ENCODE data around the gene NEURL1.
A peak's percentile ranks its signal among the peaks of the same experiment; 100 is the strongest.

Gene NEURL1

GRCh38 chr10:103545771-103546281, 52.3 kb downstream of the NEURL1 start:
- H3K36me3 ChIP-seq = no peaks in the 10 kb centered on the region
- H3K27me3 ChIP-seq = no peaks in the 10 kb centered on the region
- peak in 1 of 2 donors; percentile 41 for DNase-seq
- H3K27ac ChIP-seq = no peak overlapping the region
- H3K4me1 ChIP-seq = peaks cover 0 to 13% (median 9%) of the 10 kb centered on the region in 4 donors
- TF ChIP-seq CTCF (IDR thresholded peaks at IDR 0.05) = no peak
- H3K4me3 ChIP-seq = no peak overlapping the region
- no peaks in the 10 kb centered on the region for H3K9me3 ChIP-seq
- intact Hi-C loops (cut with DNase I; ENCODE audit: low total_unique reads) = no loop called here

- H3K27ac ChIP-seq = no peak overlapping the region
- DNase-seq = peak in 1 of 2 donors; percentile 21
Observed at GRCh38 chr10:103546401-103546800, 52.9 kb downstream of the NEURL1 start.

GRCh38 chr10:103547391-103547946, 54.0 kb downstream of the NEURL1 start:
- H3K4me1 ChIP-seq = peaks cover 0 to 13% (median 9%) of the 10 kb centered on the region in 4 donors
- no peaks in the 10 kb centered on the region for H3K36me3 ChIP-seq
- H3K27me3 ChIP-seq = no peaks in the 10 kb centered on the region
- H3K4me3 ChIP-seq = no peak overlapping the region
- TF ChIP-seq CTCF (IDR thresholded peaks at IDR 0.05) = no peak
- peak in 1 of 2 donors; percentile 52 for DNase-seq
- H3K27ac ChIP-seq = no peak overlapping the region
- no peaks in the 10 kb centered on the region for H3K9me3 ChIP-seq
- intact Hi-C loops (cut with DNase I; ENCODE audit: low total_unique reads) = no loop called here

More at GRCh38 chr10:103546401-103546800, 52.9 kb downstream of the NEURL1 start:
- Histone ChIP-seq H3K4me3 (no peak overlapping the region), H3K9me3 (no peaks in the 10 kb centered on the region), H3K4me1 (peaks cover 0 to 13% (median 9%) of the 10 kb centered on the region in 4 donors), H3K36me3 (no peaks in the 10 kb centered on the region), H3K27me3 (no peaks in the 10 kb centered on the region)
- TF ChIP-seq CTCF (IDR thresholded peaks at IDR 0.05) = no peak
- intact Hi-C loops (cut with DNase I; ENCODE audit: low total_unique reads) = no loop called here

DNA sequence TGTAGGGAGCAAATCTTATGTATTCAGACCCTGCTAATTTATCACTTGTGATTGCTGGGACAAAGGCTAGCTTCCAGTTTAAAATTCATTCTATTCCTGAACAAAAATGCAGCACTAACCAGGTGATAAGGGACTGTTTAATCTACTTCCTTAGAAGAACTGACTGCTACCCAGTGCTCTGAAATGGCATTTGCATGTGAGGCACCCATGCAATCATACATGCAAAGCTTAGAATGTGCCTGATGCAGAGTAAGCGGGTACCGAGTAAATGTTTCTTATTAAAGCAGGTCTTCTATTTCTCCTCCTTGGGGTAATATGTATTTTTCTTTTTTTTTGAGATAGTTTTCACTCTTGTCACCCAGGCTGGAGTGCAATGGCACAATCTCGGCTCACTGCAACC, 54.5 kb downstream of the NEURL1 start:
- Histone ChIP-seq H3K27me3 (no peaks in the 10 kb centered on the region), H3K9me3 (no peaks in the 10 kb centered on the region), H3K27ac (no peak overlapping the region), H3K4me1 (peaks cover 0 to 8% (median 4%) of the 10 kb centered on the region in 4 donors), H3K4me3 (no peak overlapping the region), H3K36me3 (no peaks in the 10 kb centered on the region)
- no peak for TF ChIP-seq CTCF (IDR thresholded peaks at IDR 0.05)
- intact Hi-C loops (cut with DNase I; ENCODE audit: low total_unique reads) = no loop called here
- no peak for DNase-seq

DNA sequence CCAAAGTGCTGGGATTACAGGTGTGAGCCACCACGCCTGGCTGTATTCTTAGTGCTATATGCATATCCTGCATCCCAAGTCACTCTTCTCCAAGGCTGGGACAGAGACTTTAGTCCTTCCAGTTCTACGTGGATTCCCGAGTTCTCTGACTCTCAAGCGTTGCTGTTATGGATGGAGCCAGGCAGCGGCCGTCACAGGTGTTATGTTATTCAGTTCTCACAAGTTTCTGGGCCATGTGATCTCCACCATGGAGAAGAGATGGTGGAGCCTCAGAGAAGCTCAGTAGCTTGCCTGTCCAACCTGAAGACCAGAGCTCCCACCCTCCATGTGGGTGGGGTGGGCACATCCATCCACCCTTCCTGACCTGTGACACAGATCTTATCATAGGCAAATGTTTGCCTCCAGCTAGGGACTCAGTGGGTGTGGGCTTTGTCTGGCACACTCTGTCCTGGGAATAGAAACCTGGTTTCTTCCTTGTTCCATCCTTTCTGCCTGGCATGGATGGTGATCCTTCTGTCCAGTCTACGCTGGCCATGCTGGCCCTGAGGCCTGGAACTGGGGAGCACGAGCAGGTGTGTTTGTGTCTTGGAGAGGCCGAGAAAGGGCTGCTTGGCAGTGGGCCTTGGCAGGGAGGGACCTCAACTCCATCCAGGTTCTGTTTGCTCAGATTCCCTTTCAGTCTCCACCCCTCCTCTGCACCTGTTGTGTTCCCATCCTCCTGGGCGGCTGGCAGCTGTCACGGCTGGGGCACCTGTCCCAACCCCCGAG, 55.3 kb downstream of the NEURL1 start:
- Histone ChIP-seq H3K27ac (no peak overlapping the region), H3K9me3 (no peaks in the 10 kb centered on the region), H3K4me1 (peaks cover 0 to under 1% (median 0%) of the 10 kb centered on the region in 4 donors), H3K4me3 (no peak overlapping the region), H3K36me3 (no peaks in the 10 kb centered on the region), H3K27me3 (no peaks in the 10 kb centered on the region)
- intact Hi-C loops (cut with DNase I; ENCODE audit: low total_unique reads) = no loop called here
- DNase-seq = peak in 1 of 2 donors; percentile 54
- TF ChIP-seq CTCF (IDR thresholded peaks at IDR 0.05) = no peak

Measured in tibial artery (tissue), 4 donors.